DND-41 (cell line): Measurements from ENCODE around the gene SRRM2.

Experiments
- EZH2 ChIP-seq: IDR thresholded peaks from 3 replicates; pipeline ENCODE4 v1.6.1; 2012; ENCODE audit warnings: borderline replicate concordance, low read depth, mild to moderate bottlenecking, moderate library complexity, low read length, inconsistent platforms; ENCODE audit not compliant: severe bottlenecking
- TF ChIP-seq, protein P1 (sequence below): IDR thresholded peaks from 2 replicates; pipeline ENCODE4 v1.5.1; 2012; ENCODE audit warnings: borderline replicate concordance, low read length, moderate library complexity, mild to moderate bottlenecking; ENCODE audit not compliant: poor library complexity, severe bottlenecking; ENCODE audit errors: extremely low read depth

- TF ChIP-seq, protein P1, sequence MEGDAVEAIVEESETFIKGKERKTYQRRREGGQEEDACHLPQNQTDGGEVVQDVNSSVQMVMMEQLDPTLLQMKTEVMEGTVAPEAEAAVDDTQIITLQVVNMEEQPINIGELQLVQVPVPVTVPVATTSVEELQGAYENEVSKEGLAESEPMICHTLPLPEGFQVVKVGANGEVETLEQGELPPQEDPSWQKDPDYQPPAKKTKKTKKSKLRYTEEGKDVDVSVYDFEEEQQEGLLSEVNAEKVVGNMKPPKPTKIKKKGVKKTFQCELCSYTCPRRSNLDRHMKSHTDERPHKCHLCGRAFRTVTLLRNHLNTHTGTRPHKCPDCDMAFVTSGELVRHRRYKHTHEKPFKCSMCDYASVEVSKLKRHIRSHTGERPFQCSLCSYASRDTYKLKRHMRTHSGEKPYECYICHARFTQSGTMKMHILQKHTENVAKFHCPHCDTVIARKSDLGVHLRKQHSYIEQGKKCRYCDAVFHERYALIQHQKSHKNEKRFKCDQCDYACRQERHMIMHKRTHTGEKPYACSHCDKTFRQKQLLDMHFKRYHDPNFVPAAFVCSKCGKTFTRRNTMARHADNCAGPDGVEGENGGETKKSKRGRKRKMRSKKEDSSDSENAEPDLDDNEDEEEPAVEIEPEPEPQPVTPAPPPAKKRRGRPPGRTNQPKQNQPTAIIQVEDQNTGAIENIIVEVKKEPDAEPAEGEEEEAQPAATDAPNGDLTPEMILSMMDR: no peak
- TF ChIP-seq EZH2: no peak
These were observed 1.2 kb downstream of the SRRM2 start for GRCh38 chr16:2753733-2754020.
